ENCODE measurements around the gene PRC1.

Gene PRC1, protein sequence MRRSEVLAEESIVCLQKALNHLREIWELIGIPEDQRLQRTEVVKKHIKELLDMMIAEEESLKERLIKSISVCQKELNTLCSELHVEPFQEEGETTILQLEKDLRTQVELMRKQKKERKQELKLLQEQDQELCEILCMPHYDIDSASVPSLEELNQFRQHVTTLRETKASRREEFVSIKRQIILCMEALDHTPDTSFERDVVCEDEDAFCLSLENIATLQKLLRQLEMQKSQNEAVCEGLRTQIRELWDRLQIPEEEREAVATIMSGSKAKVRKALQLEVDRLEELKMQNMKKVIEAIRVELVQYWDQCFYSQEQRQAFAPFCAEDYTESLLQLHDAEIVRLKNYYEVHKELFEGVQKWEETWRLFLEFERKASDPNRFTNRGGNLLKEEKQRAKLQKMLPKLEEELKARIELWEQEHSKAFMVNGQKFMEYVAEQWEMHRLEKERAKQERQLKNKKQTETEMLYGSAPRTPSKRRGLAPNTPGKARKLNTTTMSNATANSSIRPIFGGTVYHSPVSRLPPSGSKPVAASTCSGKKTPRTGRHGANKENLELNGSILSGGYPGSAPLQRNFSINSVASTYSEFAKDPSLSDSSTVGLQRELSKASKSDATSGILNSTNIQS

GRCh38 chr15:90994417-90995311 lies at the start of gene PRC1:
PRC1 (minus strand) TSS chr15:90994535; CDS start chr15:90994417, 118 bp downstream.
- DNase-seq (ENCODE audit: extremely low read depth, low read depth), result peak; percentile 84
- TF ChIP-seq, protein P1, sequence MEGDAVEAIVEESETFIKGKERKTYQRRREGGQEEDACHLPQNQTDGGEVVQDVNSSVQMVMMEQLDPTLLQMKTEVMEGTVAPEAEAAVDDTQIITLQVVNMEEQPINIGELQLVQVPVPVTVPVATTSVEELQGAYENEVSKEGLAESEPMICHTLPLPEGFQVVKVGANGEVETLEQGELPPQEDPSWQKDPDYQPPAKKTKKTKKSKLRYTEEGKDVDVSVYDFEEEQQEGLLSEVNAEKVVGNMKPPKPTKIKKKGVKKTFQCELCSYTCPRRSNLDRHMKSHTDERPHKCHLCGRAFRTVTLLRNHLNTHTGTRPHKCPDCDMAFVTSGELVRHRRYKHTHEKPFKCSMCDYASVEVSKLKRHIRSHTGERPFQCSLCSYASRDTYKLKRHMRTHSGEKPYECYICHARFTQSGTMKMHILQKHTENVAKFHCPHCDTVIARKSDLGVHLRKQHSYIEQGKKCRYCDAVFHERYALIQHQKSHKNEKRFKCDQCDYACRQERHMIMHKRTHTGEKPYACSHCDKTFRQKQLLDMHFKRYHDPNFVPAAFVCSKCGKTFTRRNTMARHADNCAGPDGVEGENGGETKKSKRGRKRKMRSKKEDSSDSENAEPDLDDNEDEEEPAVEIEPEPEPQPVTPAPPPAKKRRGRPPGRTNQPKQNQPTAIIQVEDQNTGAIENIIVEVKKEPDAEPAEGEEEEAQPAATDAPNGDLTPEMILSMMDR (IDR thresholded peaks at IDR 0.05; ENCODE audit: low read depth, low read length, missing control alignments), result no peak
- peak within 1 kb of the TSS; percentile 86 for H3K4me3 ChIP-seq (replicated peaks; ENCODE audit: low read depth, low read length)

- TF ChIP-seq, protein P1 (IDR thresholded peaks at IDR 0.05; ENCODE audit: low read depth, low read length, missing control alignments), result no peak
- no peak for DNase-seq (ENCODE audit: extremely low read depth, low read depth)
- no peak overlapping the region for H3K4me3 ChIP-seq (replicated peaks; ENCODE audit: low read depth, low read length)
Measured at GRCh38 chr15:91043202-91043874, 49.0 kb upstream of the PRC1 start.

- H3K4me3 ChIP-seq (replicated peaks; ENCODE audit: low read depth, low read length), result no peak overlapping the region
- TF ChIP-seq, protein P1 (IDR thresholded peaks at IDR 0.05; ENCODE audit: low read depth, low read length, missing control alignments), result no peak
- no peak for DNase-seq (ENCODE audit: extremely low read depth, low read depth)
Measured at GRCh38 chr15:91040856-91041255, 46.5 kb upstream of the PRC1 start.

DNA sequence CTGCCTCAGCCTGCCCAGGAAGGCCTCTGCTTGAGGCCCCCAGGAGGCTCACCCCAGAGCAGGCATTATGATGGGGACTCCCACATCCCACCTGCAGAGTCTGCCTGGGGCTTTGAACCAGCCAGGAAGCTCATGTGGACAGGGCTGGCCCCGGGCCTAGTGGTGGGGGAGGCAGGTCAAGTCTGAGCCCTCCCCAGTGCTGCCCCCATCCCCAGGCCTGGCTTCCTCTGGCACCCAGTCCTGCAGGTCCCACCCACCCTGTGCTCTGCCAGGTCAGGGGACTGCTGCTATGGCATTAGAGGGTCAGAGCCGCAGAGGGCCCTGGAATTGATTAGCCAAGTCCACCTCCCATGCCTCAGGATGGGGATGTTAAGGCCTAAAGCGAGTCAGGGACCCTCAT lies 45.7 kb upstream of the PRC1 start:
- TF ChIP-seq, protein P1 (IDR thresholded peaks at IDR 0.05; ENCODE audit: low read depth, low read length, missing control alignments), result no peak
- no peak overlapping the region for H3K4me3 ChIP-seq (replicated peaks; ENCODE audit: low read depth, low read length)
- DNase-seq (ENCODE audit: extremely low read depth, low read depth), result no peak

DNA sequence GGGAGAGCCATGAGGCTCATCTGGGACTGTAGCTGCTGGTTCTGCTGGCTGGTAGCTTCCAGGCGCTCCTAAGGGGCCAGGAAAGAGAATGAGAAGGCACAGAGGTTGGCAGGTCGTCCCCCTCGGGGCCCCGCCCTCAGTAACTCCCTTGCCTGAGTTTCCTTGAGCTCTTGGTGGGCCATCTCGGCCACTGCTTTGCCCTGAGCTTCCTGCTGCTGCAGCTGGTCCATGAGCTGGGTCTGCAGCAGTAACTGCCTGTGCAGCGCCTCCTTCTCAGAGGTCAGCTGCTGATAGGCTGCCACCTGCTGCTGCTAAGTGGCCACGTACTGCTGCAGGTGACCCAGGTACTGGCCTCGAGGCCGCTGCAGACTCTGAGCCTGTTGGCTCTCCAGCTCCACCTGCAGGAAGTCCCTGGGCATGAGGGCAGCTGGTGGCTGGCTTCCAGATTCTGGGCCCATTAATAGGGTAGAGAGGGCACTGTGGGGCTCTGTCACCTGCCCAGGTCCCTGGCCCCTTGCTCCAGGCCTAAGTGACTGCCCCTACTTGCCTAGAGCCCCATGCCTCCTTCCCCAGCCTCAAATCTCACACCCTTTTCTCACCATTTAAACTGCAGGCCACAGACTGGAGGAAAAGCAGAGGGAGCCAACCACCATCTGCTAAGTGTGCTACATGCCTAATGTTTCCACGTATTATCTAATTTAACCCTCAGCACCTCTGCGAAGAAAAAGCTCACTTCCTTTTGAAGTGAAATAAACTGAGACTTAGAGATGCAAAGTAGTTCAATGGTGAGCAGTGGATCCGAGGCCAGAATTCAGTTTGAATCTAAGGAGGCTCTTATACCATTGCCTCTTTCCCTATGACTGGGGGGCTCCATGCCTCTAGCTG lies 38.8 kb upstream of the PRC1 start:
- DNase-seq (ENCODE audit: extremely low read depth, low read depth), result no peak
- TF ChIP-seq, protein P1 (IDR thresholded peaks at IDR 0.05; ENCODE audit: low read depth, low read length, missing control alignments), result peak; percentile 60
- no peak overlapping the region for H3K4me3 ChIP-seq (replicated peaks; ENCODE audit: low read depth, low read length)
